Measurements from ENCODE around the gene AGER. TPM values are rescaled to one million over a fixed set of nuclear protein-coding genes. Genes with fewer than 3 reads are reported as not detected.
"Not testable (repeated sequence)": the region's sequence is repeated elsewhere in the genome, so short reads cannot be mapped to it uniquely, and the experiment has no call there.

AGER gene
- total RNA-seq, 2 experiments from 2014 or later, result 15.5 to 16.4 TPM

DNA sequence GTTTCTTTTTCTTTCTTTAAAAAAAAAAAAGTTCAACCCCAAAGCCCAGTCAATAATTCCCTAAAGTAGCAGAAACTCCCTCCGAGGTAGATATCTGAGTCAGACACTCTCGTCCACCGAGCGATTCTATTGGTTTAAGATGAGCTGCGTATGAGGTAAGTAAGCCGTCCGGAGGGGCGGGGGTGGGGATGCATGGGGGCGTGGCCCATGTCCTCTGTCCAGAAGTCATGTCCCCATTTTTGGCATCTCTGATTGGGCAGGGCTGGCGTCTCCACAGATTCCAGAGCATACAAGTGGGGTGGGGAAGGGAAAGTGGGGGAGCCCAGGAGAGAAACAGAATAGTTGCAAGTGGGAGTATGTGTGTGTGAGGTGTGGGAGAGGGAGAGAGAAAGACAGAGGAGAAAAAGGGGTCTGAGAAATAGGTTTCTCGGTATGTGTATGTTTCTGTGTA, 1.7 kb upstream of the AGER start:
- Mint-ChIP-seq H3K4me1 (ENCODE audit: low read depth) (peaks cover 54% of the 10 kb centered on the region), H3K4me3 (peak overlapping the region; percentile 23), H3K36me3 (ENCODE audit: low read depth) (peaks cover 56% of the 10 kb centered on the region), H3K27ac (peak overlapping the region; percentile 92)
- POLR2A ChIA-PET, result interaction anchor here (0.6 to 1.5 kb wide), 2 partner anchors 10 to 15 kb away, joined by 3 to 4 read pairs; no protein-coding TSS in a partner anchor
- H3K9me3 Mint-ChIP-seq; intact Hi-C loops (cut with micrococcal nuclease); H3K27me3 Mint-ChIP-seq; CTCF ChIA-PET: not testable (repeated sequence)
- DNase-seq (peak; percentile 81), ATAC-seq (peak; percentile 55)

DNA sequence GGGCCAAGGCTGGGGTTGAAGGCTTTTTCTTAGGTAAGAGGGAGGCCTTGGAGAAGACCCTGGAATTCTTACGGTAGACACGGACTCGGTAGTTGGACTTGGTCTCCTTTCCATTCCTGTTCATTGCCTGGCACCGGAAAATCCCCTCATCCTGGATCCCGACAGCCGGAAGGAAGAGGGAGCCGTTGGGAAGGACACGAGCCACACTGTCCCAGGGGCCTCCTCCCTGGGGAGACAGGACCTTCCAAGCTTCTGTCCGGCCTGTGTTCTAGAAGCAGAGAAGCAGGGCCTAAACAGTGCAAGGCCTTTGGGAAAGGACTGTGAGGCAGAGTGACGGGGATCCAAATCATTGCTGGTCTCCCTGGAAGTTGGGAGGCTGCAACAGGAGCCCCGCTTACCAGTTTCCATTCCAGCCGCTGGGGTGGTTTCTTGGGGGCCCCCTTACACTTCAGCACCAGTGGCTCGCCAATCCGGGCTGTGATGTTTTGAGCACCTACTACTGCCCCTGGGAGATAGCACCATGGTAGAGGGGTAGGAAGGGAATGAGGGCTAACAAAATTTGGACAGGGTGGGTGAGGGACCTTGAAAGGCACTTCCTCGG, 470 bp downstream of the AGER start:
- POLR2A ChIA-PET, result interaction anchor here (1.2 kb wide), 1 partner anchor 56 kb away, joined by 6 read pairs; the partner anchor contains the start of gene ATF6B
- Mint-ChIP-seq H3K27me3 (no peaks in the 10 kb centered on the region), H3K4me1 (ENCODE audit: low read depth) (peaks cover 68% of the 10 kb centered on the region), H3K36me3 (ENCODE audit: low read depth) (peaks cover 65% of the 10 kb centered on the region), H3K27ac (peak overlapping the region; percentile 73), H3K9me3 (no peaks in the 10 kb centered on the region), H3K4me3 (no peak overlapping the region)
- no peak for DNase-seq
- TF ChIP-seq, protein P1, sequence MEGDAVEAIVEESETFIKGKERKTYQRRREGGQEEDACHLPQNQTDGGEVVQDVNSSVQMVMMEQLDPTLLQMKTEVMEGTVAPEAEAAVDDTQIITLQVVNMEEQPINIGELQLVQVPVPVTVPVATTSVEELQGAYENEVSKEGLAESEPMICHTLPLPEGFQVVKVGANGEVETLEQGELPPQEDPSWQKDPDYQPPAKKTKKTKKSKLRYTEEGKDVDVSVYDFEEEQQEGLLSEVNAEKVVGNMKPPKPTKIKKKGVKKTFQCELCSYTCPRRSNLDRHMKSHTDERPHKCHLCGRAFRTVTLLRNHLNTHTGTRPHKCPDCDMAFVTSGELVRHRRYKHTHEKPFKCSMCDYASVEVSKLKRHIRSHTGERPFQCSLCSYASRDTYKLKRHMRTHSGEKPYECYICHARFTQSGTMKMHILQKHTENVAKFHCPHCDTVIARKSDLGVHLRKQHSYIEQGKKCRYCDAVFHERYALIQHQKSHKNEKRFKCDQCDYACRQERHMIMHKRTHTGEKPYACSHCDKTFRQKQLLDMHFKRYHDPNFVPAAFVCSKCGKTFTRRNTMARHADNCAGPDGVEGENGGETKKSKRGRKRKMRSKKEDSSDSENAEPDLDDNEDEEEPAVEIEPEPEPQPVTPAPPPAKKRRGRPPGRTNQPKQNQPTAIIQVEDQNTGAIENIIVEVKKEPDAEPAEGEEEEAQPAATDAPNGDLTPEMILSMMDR (IDR thresholded peaks at IDR 0.05), result no peak
- CTCF ChIA-PET, result no interaction called here
- intact Hi-C loops (cut with micrococcal nuclease), result no loop called here
- ATAC-seq, result no peak

DNA sequence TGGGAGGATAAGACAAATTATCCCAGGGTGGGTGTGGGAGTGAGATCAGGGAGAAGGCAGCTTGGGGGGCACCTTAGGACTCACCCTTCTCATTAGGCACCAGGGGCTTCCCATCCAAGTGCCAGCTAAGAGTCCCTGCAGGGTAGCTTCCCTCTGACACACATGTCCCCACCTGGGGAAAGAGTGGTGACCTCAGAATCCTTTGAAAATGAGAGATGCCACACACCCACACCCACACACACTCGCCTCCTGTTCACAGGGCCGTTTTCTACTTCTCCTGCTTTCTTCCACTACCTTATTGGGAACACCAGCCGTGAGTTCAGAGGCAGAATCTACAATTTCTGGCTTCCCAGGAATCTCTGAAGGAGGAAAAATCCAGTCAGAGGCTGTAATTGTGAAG, 1.0 kb downstream of the AGER start:
- Mint-ChIP-seq H3K27ac (peak overlapping the region; percentile 73), H3K9me3 (no peaks in the 10 kb centered on the region), H3K4me1 (ENCODE audit: low read depth) (peaks cover 63% of the 10 kb centered on the region), H3K27me3 (no peaks in the 10 kb centered on the region), H3K36me3 (ENCODE audit: low read depth) (peaks cover 59% of the 10 kb centered on the region), H3K4me3 (no peak overlapping the region)
- TF ChIP-seq, protein P1 (IDR thresholded peaks at IDR 0.05), result no peak
- intact Hi-C loops (cut with micrococcal nuclease), result no loop called here
- DNase-seq, result no peak
- ChIA-PET POLR2A (interaction anchor here (0.9 to 1.2 kb wide), 2 partner anchors 8 to 55 kb away, joined by 3 to 6 read pairs; partner anchors contain the start of gene ATF6B), CTCF (no interaction called here)
- no peak for ATAC-seq

DNA sequence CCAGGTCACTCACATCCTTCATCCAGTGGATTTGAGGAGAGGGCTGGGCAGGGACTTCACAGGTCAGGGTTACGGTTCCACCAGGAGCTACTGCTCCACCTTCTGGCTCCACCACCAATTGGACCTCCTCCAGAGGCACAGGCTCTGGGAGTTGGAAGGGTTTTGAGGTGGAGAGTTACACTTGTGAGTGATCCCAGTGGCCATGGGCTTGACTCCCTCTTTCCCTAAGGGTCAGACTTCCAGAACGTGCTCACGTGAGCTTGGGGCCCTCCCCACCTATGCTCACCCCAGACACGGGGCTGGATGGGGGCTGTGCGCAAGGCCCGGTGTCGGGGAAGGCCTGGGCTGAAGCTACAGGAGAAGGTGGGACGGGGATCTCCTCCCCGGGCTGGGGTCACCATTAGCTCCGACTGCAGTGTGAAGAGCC, 1.5 kb downstream of the AGER start:
- H3K36me3 Mint-ChIP-seq (ENCODE audit: low read depth), result peaks cover 57% of the 10 kb centered on the region
- DNase-seq, result no peak
- no peak for ATAC-seq
- no peaks in the 10 kb centered on the region for H3K27me3 Mint-ChIP-seq
- no peaks in the 10 kb centered on the region for H3K9me3 Mint-ChIP-seq
- peak overlapping the region; percentile 73 for H3K27ac Mint-ChIP-seq
- peaks cover 59% of the 10 kb centered on the region for H3K4me1 Mint-ChIP-seq (ENCODE audit: low read depth)
- intact Hi-C loops (cut with micrococcal nuclease), result no loop called here
- ChIA-PET POLR2A (interaction anchor here (0.9 to 1.2 kb wide), 2 partner anchors 8 to 55 kb away, joined by 3 to 6 read pairs; partner anchors contain the start of gene ATF6B), CTCF (no interaction called here)
- TF ChIP-seq, protein P1 (IDR thresholded peaks at IDR 0.05), result no peak
- no peak overlapping the region for H3K4me3 Mint-ChIP-seq

DNA sequence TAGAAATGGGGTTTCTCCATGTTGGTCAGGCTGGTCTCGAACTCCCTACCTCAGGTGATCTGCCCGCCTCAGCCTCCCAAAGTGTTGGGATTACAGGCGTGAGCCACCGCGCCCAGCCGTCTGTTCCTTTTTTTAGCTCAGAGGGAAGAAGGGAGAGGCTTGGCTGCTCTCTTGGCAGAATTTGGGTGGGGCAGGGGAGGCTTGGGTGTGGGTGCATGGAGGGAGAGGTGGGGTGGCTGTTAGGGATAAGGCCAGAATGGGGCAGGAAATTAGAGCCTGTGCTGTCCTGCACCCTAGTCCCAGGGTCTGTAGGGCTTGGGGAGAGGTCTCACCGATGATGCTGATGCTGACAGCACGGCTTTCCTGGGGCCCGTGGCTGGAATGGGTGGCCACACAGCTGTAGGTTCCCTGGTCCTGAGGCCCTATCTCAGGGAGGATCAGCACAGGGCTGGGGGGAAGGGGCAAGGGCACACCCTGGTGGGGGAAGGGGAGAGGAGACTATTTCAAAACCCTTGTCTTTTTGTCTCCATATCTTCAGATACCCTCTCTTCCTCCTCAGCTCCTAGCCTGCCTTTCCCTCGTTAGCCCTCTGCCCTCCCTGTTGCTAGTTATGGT, 2.0 kb downstream of the AGER start:
- Mint-ChIP-seq H3K27me3 (no peaks in the 10 kb centered on the region), H3K4me1 (ENCODE audit: low read depth) (peaks cover 58% of the 10 kb centered on the region), H3K4me3 (no peak overlapping the region), H3K36me3 (ENCODE audit: low read depth) (peaks cover 52% of the 10 kb centered on the region), H3K27ac (peak overlapping the region; percentile 34), H3K9me3 (no peaks in the 10 kb centered on the region)
- POLR2A ChIA-PET, result interaction anchor here (0.9 to 6.5 kb wide), 3 partner anchors 8 to 54 kb away, joined by 3 to 72 read pairs (median 6); partner anchors contain the start of genes ATF6B, GPSM3 and PBX2
- no peak for DNase-seq
- TF ChIP-seq, protein P1 (IDR thresholded peaks at IDR 0.05), result no peak
- CTCF ChIA-PET, result no interaction called here
- intact Hi-C loops (cut with micrococcal nuclease), result no loop called here
- ATAC-seq, result no peak

Measured in activated CD8-positive, alpha-beta T cell treated with anti-CD3 and anti-CD28 coated beads for 36 hours (primary cell).